Body of pancreas (tissue), 4 donors: ENCODE results near the gene ALKBH2.

ENCODE experiments used
- CTCF ChIP-seq, 7 experiments: fragments of 450-650 bp in 4 of 7; fragments of 200-600 bp in 3 of 7; sonication (generic) in 3 of 7; IDR thresholded peaks; one replicate each; pipeline ENCODE4 v1.5.1; 2016 to 2019; ENCODE audit warnings: antibody characterized with exemption in 7 of 7
- POLR2A ChIP-seq, 3 donors: fragments of 450-650 bp; IDR thresholded peaks; one replicate each; pipeline ENCODE4 v1.6.1; 2016; ENCODE audit warnings: antibody characterized with exemption in 3 of 3, mild to moderate bottlenecking in 2 of 3

GRCh38 chr12:109139360-109139759 is 46.1 kb upstream of the ALKBH2 start:
- TF ChIP-seq POLR2A (IDR thresholded peaks at IDR 0.05) (no peak), CTCF (IDR thresholded peaks at IDR 0.05) (no peak)
